K562 (cell line): ENCODE data around the gene SLC25A1. TPM values are rescaled to one million over a fixed set of nuclear protein-coding genes. Genes with fewer than 3 reads are reported as not detected.

Experiments used
- ATF7 ChIP-seq: fragments of 450-650 bp; IDR thresholded peaks from 2 replicates; pipeline ENCODE4 v1.7.1; 2014; ENCODE audit warnings: mild to moderate bottlenecking, moderate library complexity
- CTBP1 ChIP-seq: fragments of 450-650 bp; IDR thresholded peaks from 2 replicates; pipeline ENCODE4 v1.6.1; 2016; ENCODE audit warnings: borderline replicate concordance
- ELF1 ChIP-seq: fragments of 200-800 bp; sonication (Bioruptor generic); IDR thresholded peaks from 2 replicates; pipeline ENCODE4 v1.6.1; 2016; ENCODE audit warnings: missing genetic modification characterization, missing compliant biosample characterization
- GTF2F1 ChIP-seq: IDR thresholded peaks from 2 replicates; pipeline ENCODE4 v1.6.1; 2011; ENCODE audit warnings: low read depth, low read length, improper control_type of control experiment
- HCFC1 ChIP-seq: IDR thresholded peaks from 2 replicates; pipeline ENCODE4 v1.6.1; 2012; ENCODE audit warnings: low read depth, low read length, improper control_type of control experiment
- HNRNPLL ChIP-seq: fragments of 200-400 bp; formaldehyde crosslinking; IDR thresholded peaks from 2 replicates; pipeline ENCODE4 v1.6.1; 2017; ENCODE audit warnings: low read length, low read depth, mild to moderate bottlenecking; ENCODE audit not compliant: poor library complexity, severe bottlenecking
- JUN ChIP-seq, 2 experiments: sonication (generic) in 1 of 2; formaldehyde crosslinking in 1 of 2; IDR thresholded peaks; 2 replicates each; pipeline versions ENCODE4 v1.6.1 to v1.8.0; 2012 to 2022; ENCODE audit warnings: borderline replicate concordance in 2 of 2, mild to moderate bottlenecking in 2 of 2, improper control_type of control experiment in 1 of 2, low read depth in 1 of 2, low read length in 1 of 2, missing genetic modification reagents in 1 of 2
- JUND ChIP-seq, 2 experiments: IDR thresholded peaks; 2 replicates in 1 of 2; 3 replicates in 1 of 2; pipeline ENCODE4 v1.6.1; 2011; ENCODE audit warnings: borderline replicate concordance in 2 of 2, low read depth in 2 of 2, low read length in 2 of 2, improper control_type of control experiment in 1 of 2, missing biosample characterization in 1 of 2, missing genetic modification characterization in 1 of 2, missing genetic modification reagents in 1 of 2
- KDM2B ChIP-seq: fragments of 250-450 bp; sonication (Bioruptor Pico); IDR thresholded peaks from 2 replicates; pipeline ENCODE4 v1.8.0; 2021; ENCODE audit warnings: mild to moderate bottlenecking, moderate library complexity
- RBBP5 ChIP-seq: fragments of 200-600 bp; sonication (generic); IDR thresholded peaks from 2 replicates; pipeline ENCODE4 v1.6.1; 2012; ENCODE audit warnings: borderline replicate concordance, mild to moderate bottlenecking, low read length, control low read depth, inconsistent platforms; ENCODE audit not compliant: insufficient read depth, poor library complexity, severe bottlenecking
- RFX1 ChIP-seq: fragments of 450-650 bp; IDR thresholded peaks from 2 replicates; pipeline ENCODE4 v1.6.1; 2016; ENCODE audit warnings: mild to moderate bottlenecking, moderate library complexity
- RFX7 ChIP-seq: fragments of 250-450 bp; sonication (Bioruptor Pico); IDR thresholded peaks from 2 replicates; pipeline ENCODE4 v1.5.1; 2021; ENCODE audit warnings: mild to moderate bottlenecking
- SMARCE1 ChIP-seq: fragments of 450-650 bp; IDR thresholded peaks from 2 replicates; pipeline ENCODE4 v1.7.1; 2016; ENCODE audit warnings: mild to moderate bottlenecking
- TEAD1 ChIP-seq, 2 experiments: fragments of 450-650 bp in 1 of 2; sonication (generic) in 1 of 2; formaldehyde crosslinking; IDR thresholded peaks; 2 replicates each; pipeline versions ENCODE4 v1.4.0 to v1.8.0; 2020 to 2022; ENCODE audit warnings: mild to moderate bottlenecking in 2 of 2, missing genetic modification reagents in 1 of 2
- ZNF445 ChIP-seq: fragments of 250-450 bp; sonication (Bioruptor Pico); IDR thresholded peaks from 2 replicates; pipeline ENCODE4 v1.4.0; 2020; ENCODE audit warnings: low read depth, mild to moderate bottlenecking, moderate library complexity
- ZNF592 ChIP-seq: fragments of 450-650 bp; IDR thresholded peaks from 2 replicates; pipeline ENCODE4 v1.6.1; 2017; ENCODE audit warnings: antibody characterized with exemption, mild to moderate bottlenecking
- ZNF668 ChIP-seq: fragments of 250-450 bp; sonication (Bioruptor Pico); IDR thresholded peaks from 2 replicates; pipeline ENCODE4 v1.8.0; 2022; ENCODE audit warnings: mild to moderate bottlenecking, inconsistent platforms
- ZNF76 ChIP-seq: fragments of 250-450 bp; sonication (Bioruptor Pico); IDR thresholded peaks from 2 replicates; pipeline ENCODE4 v1.4.0; 2020; ENCODE audit warnings: mild to moderate bottlenecking, moderate library complexity, borderline replicate concordance
- polyA plus RNA-seq, 8 experiments: library from polyadenylated mRNA; depleted of rRNA in 4 of 8; stranded (reverse) in 5 of 8; unstranded in 3 of 8; fragments of >200 nt; fragmentation: Nextera tagmentation in 2 of 8; fragmentation: Illumina TruSeq in 1 of 8; extraction: Ambion mirVana in 2 of 8; extraction: Trizol in 1 of 8; gene quantifications; 2 replicates each; pipeline versions ENCODE4 v1.2.1 to v1.2.3, GENCODE V29; 2011 to 2014; ENCODE audit warnings: inconsistent platforms in 1 of 8, missing spikeins in 1 of 8
- total RNA-seq, 7 experiments: library from RNA; depleted of rRNA in 6 of 7; stranded (reverse); fragments of >200 nt in 6 of 7; fragmentation: Illumina TruSeq in 2 of 7; extraction: Trizol in 2 of 7; gene quantifications; 2 replicates each; pipeline versions ENCODE4 v1.2.1 to v1.2.3, GENCODE V29; 2011 to 2021; ENCODE audit warnings: low replicate concordance in 1 of 7

The SLC25A1 gene
- total and polyA plus RNA-seq, 9 of the 15 experiments (the other 6 are each of a cell fraction or from before 2014, with no cell fraction given) = 11.0 to 408 (median 110) TPM

- TF ChIP-seq JUND (IDR thresholded peaks at IDR 0.05; ENCODE audit: borderline replicate concordance, low read depth, low read length) (peak; percentile 40), JUND (tag; IDR thresholded peaks at IDR 0.05; ENCODE audit: borderline replicate concordance, low read depth, low read length) (no peak), ATF7 (no peak), SMARCE1 (no peak), ZNF668 (no peak), KDM2B (CRISPR knock-in tag) (peak; percentile 97), ELF1 (no peak), GTF2F1 (peak; percentile 71; the same call in 1 of the 2 replicates), CTBP1 (no peak), ZNF76 (CRISPR knock-in tag) (peak; percentile 46; the same call in 1 of the 2 replicates), HCFC1 (peak; percentile 15), ZNF592 (no peak), TEAD1 (CRISPR knock-in tag; IDR thresholded peaks at IDR 0.05) (peak in 1 of 2 experiments; percentile 39; a peak in 1 of 4 replicates), RBBP5 (peak; percentile 96), RFX7 (CRISPR knock-in tag) (no peak), RFX1 (no peak), ZNF445 (CRISPR knock-in tag) (no peak; the same call in 1 of the 2 replicates), HNRNPLL (peak; percentile 41), JUN (IDR thresholded peaks at IDR 0.05; ENCODE audit: borderline replicate concordance, low read depth, low read length) (peak; percentile 12; the same call in 1 of the 2 replicates), JUN (CRISPR knock-in tag; IDR thresholded peaks at IDR 0.05; ENCODE audit: borderline replicate concordance) (no peak)
Measured at GRCh38 chr22:19178065-19178656, 375 bp downstream of the SLC25A1 start (continued).
